K562 (cell line): Measurements from ENCODE around the gene TRIM25. TPM values are rescaled to one million over a fixed set of nuclear protein-coding genes. Genes with fewer than 3 reads are reported as not detected.

ENCODE experiments used
- CBX3 ChIP-seq, 2 experiments: IDR thresholded peaks; 1 replicate in 1 of 2; 2 replicates in 1 of 2; pipeline ENCODE4 v1.6.1; 2012; ENCODE audit warnings: inconsistent platforms in 2 of 2, low read length in 2 of 2, borderline replicate concordance in 1 of 2, control low read depth in 1 of 2
- CREB3L1 ChIP-seq: fragments of 450-650 bp; IDR thresholded peaks from 2 replicates; pipeline ENCODE4 v1.6.1; 2014; ENCODE audit warnings: low read depth, mild to moderate bottlenecking, moderate library complexity, borderline replicate concordance
- EHMT2 ChIP-seq: fragments of 450-650 bp; IDR thresholded peaks from 2 replicates; pipeline ENCODE4 v1.6.1; 2018; ENCODE audit warnings: antibody characterized with exemption
- KAT2B ChIP-seq: IDR thresholded peaks from one replicate; pipeline ENCODE4 v1.6.1; 2012; ENCODE audit warnings: low read depth, mild to moderate bottlenecking, control low read depth, inconsistent platforms, low read length, moderate library complexity
- KLF6 ChIP-seq: fragments of 250-450 bp; sonication (Bioruptor Pico); IDR thresholded peaks from 2 replicates; pipeline ENCODE4 v1.4.0; 2020; ENCODE audit warnings: mild to moderate bottlenecking, moderate library complexity, borderline replicate concordance
- L3MBTL2 ChIP-seq: fragments of 450-650 bp; IDR thresholded peaks from 2 replicates; pipeline ENCODE4 v1.6.1; 2016; ENCODE audit warnings: mild to moderate bottlenecking, moderate library complexity
- MCM3 ChIP-seq: fragments of 450-650 bp; IDR thresholded peaks from 2 replicates; pipeline ENCODE4 v1.6.1; 2016
- SAFB ChIP-seq: fragments of 200-400 bp; formaldehyde crosslinking; IDR thresholded peaks from 2 replicates; pipeline ENCODE4 v1.6.1; 2017; ENCODE audit warnings: low read depth, low read length, borderline replicate concordance
- SLC30A9 ChIP-seq: fragments of 250-450 bp; sonication (Bioruptor Pico); IDR thresholded peaks from 2 replicates; pipeline ENCODE4 v1.8.0; 2022; ENCODE audit warnings: mild to moderate bottlenecking, moderate library complexity
- TEAD4 ChIP-seq, 2 experiments: sonication (generic) in 1 of 2; formaldehyde crosslinking in 1 of 2; IDR thresholded peaks; 2 replicates each; pipeline versions ENCODE4 v1.6.1 to v1.8.0; 2012 to 2022; ENCODE audit warnings: borderline replicate concordance in 1 of 2, inconsistent platforms in 1 of 2, low read length in 1 of 2, mild to moderate bottlenecking in 1 of 2, missing genetic modification reagents in 1 of 2
- ZBTB1 ChIP-seq: sonication (generic); formaldehyde crosslinking; IDR thresholded peaks from 2 replicates; pipeline ENCODE4 v1.8.1; 2023; ENCODE audit warnings: missing genetic modification reagents, low read depth, mild to moderate bottlenecking, borderline replicate concordance
- ZC3H11A ChIP-seq: IDR thresholded peaks from 2 replicates; pipeline ENCODE4 v1.6.1; 2012; ENCODE audit warnings: low read depth, low read length, improper control_type of control experiment
- ZNF124 ChIP-seq: sonication (generic); formaldehyde crosslinking; IDR thresholded peaks from 2 replicates; pipeline ENCODE4 v1.8.1; 2022; ENCODE audit warnings: missing genetic modification reagents
- ZNF239 ChIP-seq: fragments of 250-450 bp; sonication (Bioruptor Pico); IDR thresholded peaks from 2 replicates; pipeline ENCODE4 v1.4.0; 2020; ENCODE audit warnings: mild to moderate bottlenecking
- ZNF584 ChIP-seq: fragments of 200-800 bp; sonication (Bioruptor generic); IDR thresholded peaks from 2 replicates; pipeline ENCODE4 v1.6.1; 2016; ENCODE audit warnings: low read depth, mild to moderate bottlenecking, missing genetic modification characterization, missing compliant biosample characterization
- ZNF76 ChIP-seq: fragments of 250-450 bp; sonication (Bioruptor Pico); IDR thresholded peaks from 2 replicates; pipeline ENCODE4 v1.4.0; 2020; ENCODE audit warnings: mild to moderate bottlenecking, moderate library complexity, borderline replicate concordance
- polyA plus RNA-seq, 8 experiments: library from polyadenylated mRNA; depleted of rRNA in 4 of 8; stranded (reverse) in 5 of 8; unstranded in 3 of 8; fragments of >200 nt; fragmentation: Nextera tagmentation in 2 of 8; fragmentation: Illumina TruSeq in 1 of 8; extraction: Ambion mirVana in 2 of 8; extraction: Trizol in 1 of 8; gene quantifications; 2 replicates each; pipeline versions ENCODE4 v1.2.1 to v1.2.3, GENCODE V29; 2011 to 2014; ENCODE audit warnings: inconsistent platforms in 1 of 8, missing spikeins in 1 of 8
- total RNA-seq, 7 experiments: library from RNA; depleted of rRNA in 6 of 7; stranded (reverse); fragments of >200 nt in 6 of 7; fragmentation: Illumina TruSeq in 2 of 7; extraction: Trizol in 2 of 7; gene quantifications; 2 replicates each; pipeline versions ENCODE4 v1.2.1 to v1.2.3, GENCODE V29; 2011 to 2021; ENCODE audit warnings: low replicate concordance in 1 of 7
- TF ChIP-seq, protein P1 (sequence below): fragments of 250-450 bp; sonication (Bioruptor Pico); IDR thresholded peaks from 2 replicates; pipeline ENCODE4 v1.8.0; 2021; ENCODE audit warnings: moderate library complexity, mild to moderate bottlenecking, inconsistent platforms
- TF ChIP-seq, protein P2 (sequence below), 3 experiments: IDR thresholded peaks in 2 of 3; conservative IDR thresholded peaks in 1 of 3; 2 replicates each; pipeline ENCODE4 v1.5.1; 2011 to 2012; ENCODE audit warnings: low read length in 3 of 3, mild to moderate bottlenecking in 3 of 3, control low read depth in 2 of 3, improper control_type of control experiment in 1 of 3, inconsistent platforms in 1 of 3, low read depth in 1 of 3, mixed read lengths in 1 of 3, moderate library complexity in 1 of 3; ENCODE audit not compliant: insufficient read depth in 2 of 3

Gene TRIM25
- total and polyA plus RNA-seq, 9 of the 15 experiments (the other 6 are each of a cell fraction or from before 2014, with no cell fraction given), result 5.9 to 49.5 (median 24.5) TPM

GRCh38 chr17:56909742-56910508 lies 3.9 kb downstream of the TRIM25 start (continued):
- no peak for TF ChIP-seq CREB3L1
- no peak; the same call in 1 of the 2 replicates for TF ChIP-seq ZNF76
- no peak for TF ChIP-seq ZBTB1 (CRISPR knock-in tag)
- TF ChIP-seq KLF6, result 0 out of 2 replicates have a peak, but pooled peaks have one; percentile 24
- peak in 1 of 2 experiments; percentile 59; a peak in 1 of 3 replicates for TF ChIP-seq CBX3 (IDR thresholded peaks at IDR 0.05; ENCODE audit: borderline replicate concordance in 1 of 2, low read length in 2 of 2)
- peak; percentile 73; the same call in 1 of the 2 replicates for TF ChIP-seq EHMT2
- TF ChIP-seq ZNF124, result no peak
- TF ChIP-seq ZNF584, result peak; percentile 70
- no peak for TF ChIP-seq ZC3H11A
- TF ChIP-seq, protein P1, sequence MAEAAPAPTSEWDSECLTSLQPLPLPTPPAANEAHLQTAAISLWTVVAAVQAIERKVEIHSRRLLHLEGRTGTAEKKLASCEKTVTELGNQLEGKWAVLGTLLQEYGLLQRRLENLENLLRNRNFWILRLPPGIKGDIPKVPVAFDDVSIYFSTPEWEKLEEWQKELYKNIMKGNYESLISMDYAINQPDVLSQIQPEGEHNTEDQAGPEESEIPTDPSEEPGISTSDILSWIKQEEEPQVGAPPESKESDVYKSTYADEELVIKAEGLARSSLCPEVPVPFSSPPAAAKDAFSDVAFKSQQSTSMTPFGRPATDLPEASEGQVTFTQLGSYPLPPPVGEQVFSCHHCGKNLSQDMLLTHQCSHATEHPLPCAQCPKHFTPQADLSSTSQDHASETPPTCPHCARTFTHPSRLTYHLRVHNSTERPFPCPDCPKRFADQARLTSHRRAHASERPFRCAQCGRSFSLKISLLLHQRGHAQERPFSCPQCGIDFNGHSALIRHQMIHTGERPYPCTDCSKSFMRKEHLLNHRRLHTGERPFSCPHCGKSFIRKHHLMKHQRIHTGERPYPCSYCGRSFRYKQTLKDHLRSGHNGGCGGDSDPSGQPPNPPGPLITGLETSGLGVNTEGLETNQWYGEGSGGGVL (CRISPR knock-in tag), result no peak
- peak; percentile 44; the same call in 1 of the 2 replicates for TF ChIP-seq TEAD4 (IDR thresholded peaks at IDR 0.05; ENCODE audit: low read length)
- TF ChIP-seq TEAD4 (CRISPR knock-in tag; IDR thresholded peaks at IDR 0.05; ENCODE audit: borderline replicate concordance), result no peak
- TF ChIP-seq SAFB, result no peak
- no peak for TF ChIP-seq MCM3
- TF ChIP-seq ZNF239 (CRISPR knock-in tag), result peak; percentile 69
- TF ChIP-seq KAT2B, result no peak
- no peak for TF ChIP-seq SLC30A9
- TF ChIP-seq, protein P2, sequence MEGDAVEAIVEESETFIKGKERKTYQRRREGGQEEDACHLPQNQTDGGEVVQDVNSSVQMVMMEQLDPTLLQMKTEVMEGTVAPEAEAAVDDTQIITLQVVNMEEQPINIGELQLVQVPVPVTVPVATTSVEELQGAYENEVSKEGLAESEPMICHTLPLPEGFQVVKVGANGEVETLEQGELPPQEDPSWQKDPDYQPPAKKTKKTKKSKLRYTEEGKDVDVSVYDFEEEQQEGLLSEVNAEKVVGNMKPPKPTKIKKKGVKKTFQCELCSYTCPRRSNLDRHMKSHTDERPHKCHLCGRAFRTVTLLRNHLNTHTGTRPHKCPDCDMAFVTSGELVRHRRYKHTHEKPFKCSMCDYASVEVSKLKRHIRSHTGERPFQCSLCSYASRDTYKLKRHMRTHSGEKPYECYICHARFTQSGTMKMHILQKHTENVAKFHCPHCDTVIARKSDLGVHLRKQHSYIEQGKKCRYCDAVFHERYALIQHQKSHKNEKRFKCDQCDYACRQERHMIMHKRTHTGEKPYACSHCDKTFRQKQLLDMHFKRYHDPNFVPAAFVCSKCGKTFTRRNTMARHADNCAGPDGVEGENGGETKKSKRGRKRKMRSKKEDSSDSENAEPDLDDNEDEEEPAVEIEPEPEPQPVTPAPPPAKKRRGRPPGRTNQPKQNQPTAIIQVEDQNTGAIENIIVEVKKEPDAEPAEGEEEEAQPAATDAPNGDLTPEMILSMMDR (IDR thresholded peaks at IDR 0.05 in 2 of 3, conservative IDR thresholded peaks at IDR 0.05 in 1 of 3; ENCODE audit: insufficient read depth in 2 of 3, low read depth in 1 of 3, low read length in 3 of 3), result no peak
- TF ChIP-seq L3MBTL2, result peak; percentile 89
